ENCODE results near the gene MROH2B. TPM values are rescaled to one million over a fixed set of nuclear protein-coding genes. Genes with fewer than 3 reads are reported as not detected.

MROH2B gene
- total RNA-seq, 1 donor from 2014 or later, result not detected

GRCh38 chr5:41065691-41066335 lies 5.3 kb downstream of the MROH2B start:
- no peaks in the 10 kb centered on the region for H3K9me3 ChIP-seq (ENCODE audit: low read depth)

GRCh38 chr5:41057940-41058339 lies 13.2 kb downstream of the MROH2B start:
- no peak overlapping the region for H2AFZ ChIP-seq (replicated peaks)
- H3K36me3 Mint-ChIP-seq, result peaks cover 2% of the 10 kb centered on the region
- no peaks in the 10 kb centered on the region for H3K4me1 ChIP-seq
- no peaks in the 10 kb centered on the region for H4K20me1 ChIP-seq (ENCODE audit: low read depth)
- no peak overlapping the region for H3K27ac ChIP-seq
- H3K9ac ChIP-seq, result no peak overlapping the region
- peaks cover 2% of the 10 kb centered on the region for H3K27me3 Mint-ChIP-seq (ENCODE audit: insufficient read depth, low read depth)
- DNase-seq (ENCODE audit: low spot score), result no peak
- H3K9me3 Mint-ChIP-seq, result peaks cover 2% of the 10 kb centered on the region
- no peak overlapping the region for H3K27ac Mint-ChIP-seq
- H3K27me3 ChIP-seq, result no peaks in the 10 kb centered on the region
- H3F3A ChIP-seq (ENCODE audit: low read depth), result no peaks in the 10 kb centered on the region
- no peaks in the 10 kb centered on the region for H3K79me2 ChIP-seq (ENCODE audit: low read depth)
- no peak for TF ChIP-seq CTCF (IDR thresholded peaks at IDR 0.05)
- TF ChIP-seq EZH2phosphoT487 (IDR thresholded peaks at IDR 0.05), result no peak
- no peak for TF ChIP-seq EZH2 (IDR thresholded peaks at IDR 0.05)
- no peak overlapping the region for H3K4me3 Mint-ChIP-seq
- H3K4me1 Mint-ChIP-seq, result no peaks in the 10 kb centered on the region
- no peaks in the 10 kb centered on the region for H3K9me3 ChIP-seq (ENCODE audit: low read depth)
- no peak overlapping the region for H3K4me3 ChIP-seq
- no peak overlapping the region for H3K4me2 ChIP-seq
- H3K36me3 ChIP-seq, result no peaks in the 10 kb centered on the region

More at GRCh38 chr5:41065691-41066335, 5.3 kb downstream of the MROH2B start:
- Histone ChIP-seq H3F3A (ENCODE audit: low read depth) (no peaks in the 10 kb centered on the region), H3K36me3 (no peaks in the 10 kb centered on the region), H2AFZ (replicated peaks) (no peak overlapping the region), H4K20me1 (ENCODE audit: low read depth) (no peaks in the 10 kb centered on the region), H3K27me3 (no peaks in the 10 kb centered on the region), H3K79me2 (ENCODE audit: low read depth) (no peaks in the 10 kb centered on the region), H3K4me2 (no peak overlapping the region), H3K27ac (no peak overlapping the region), H3K4me3 (no peak overlapping the region), H3K9ac (no peak overlapping the region), H3K4me1 (no peaks in the 10 kb centered on the region)
- H3K27ac Mint-ChIP-seq, result no peak overlapping the region
- DNase-seq (ENCODE audit: low spot score), result no peak
- no peaks in the 10 kb centered on the region for H3K4me1 Mint-ChIP-seq
- H3K4me3 Mint-ChIP-seq, result no peak overlapping the region
- H3K9me3 Mint-ChIP-seq, result no peaks in the 10 kb centered on the region
- TF ChIP-seq EZH2phosphoT487 (IDR thresholded peaks at IDR 0.05) (no peak), EZH2 (IDR thresholded peaks at IDR 0.05) (no peak), CTCF (IDR thresholded peaks at IDR 0.05) (no peak)
- no peaks in the 10 kb centered on the region for H3K36me3 Mint-ChIP-seq
- no peaks in the 10 kb centered on the region for H3K27me3 Mint-ChIP-seq (ENCODE audit: insufficient read depth, low read depth)

- no peaks in the 10 kb centered on the region for H3K36me3 ChIP-seq
- H3K27ac Mint-ChIP-seq, result no peak overlapping the region
Observed at GRCh38 chr5:41057231-41057630, 13.9 kb downstream of the MROH2B start.

More at GRCh38 chr5:41057231-41057630, 13.9 kb downstream of the MROH2B start:
- H3K9me3 Mint-ChIP-seq, result peaks cover 2% of the 10 kb centered on the region
- Histone ChIP-seq H2AFZ (replicated peaks) (no peak overlapping the region), H3K27me3 (no peaks in the 10 kb centered on the region), H4K20me1 (ENCODE audit: low read depth) (no peaks in the 10 kb centered on the region), H3K9ac (no peak overlapping the region), H3K4me3 (no peak overlapping the region), H3K4me1 (no peaks in the 10 kb centered on the region), H3K27ac (no peak overlapping the region), H3F3A (ENCODE audit: low read depth) (no peaks in the 10 kb centered on the region), H3K4me2 (no peak overlapping the region), H3K9me3 (ENCODE audit: low read depth) (no peaks in the 10 kb centered on the region), H3K79me2 (ENCODE audit: low read depth) (no peaks in the 10 kb centered on the region)
- H3K4me3 Mint-ChIP-seq, result no peak overlapping the region
- TF ChIP-seq EZH2 (IDR thresholded peaks at IDR 0.05) (no peak), CTCF (IDR thresholded peaks at IDR 0.05) (no peak), EZH2phosphoT487 (IDR thresholded peaks at IDR 0.05) (no peak)
- peaks cover 2% of the 10 kb centered on the region for H3K36me3 Mint-ChIP-seq
- no peak for DNase-seq (ENCODE audit: low spot score)
- H3K4me1 Mint-ChIP-seq, result no peaks in the 10 kb centered on the region
- peaks cover 2% of the 10 kb centered on the region for H3K27me3 Mint-ChIP-seq (ENCODE audit: insufficient read depth, low read depth)

Data from neural progenitor cell (in vitro differentiated cells).